ENCODE data around the gene IGFBP6. TPM values are rescaled to one million over a fixed set of nuclear protein-coding genes. Genes with fewer than 3 reads are reported as not detected.

The IGFBP6 gene
- total RNA-seq, 1 experiment from 2014 or later, result 4.2 TPM

DNA sequence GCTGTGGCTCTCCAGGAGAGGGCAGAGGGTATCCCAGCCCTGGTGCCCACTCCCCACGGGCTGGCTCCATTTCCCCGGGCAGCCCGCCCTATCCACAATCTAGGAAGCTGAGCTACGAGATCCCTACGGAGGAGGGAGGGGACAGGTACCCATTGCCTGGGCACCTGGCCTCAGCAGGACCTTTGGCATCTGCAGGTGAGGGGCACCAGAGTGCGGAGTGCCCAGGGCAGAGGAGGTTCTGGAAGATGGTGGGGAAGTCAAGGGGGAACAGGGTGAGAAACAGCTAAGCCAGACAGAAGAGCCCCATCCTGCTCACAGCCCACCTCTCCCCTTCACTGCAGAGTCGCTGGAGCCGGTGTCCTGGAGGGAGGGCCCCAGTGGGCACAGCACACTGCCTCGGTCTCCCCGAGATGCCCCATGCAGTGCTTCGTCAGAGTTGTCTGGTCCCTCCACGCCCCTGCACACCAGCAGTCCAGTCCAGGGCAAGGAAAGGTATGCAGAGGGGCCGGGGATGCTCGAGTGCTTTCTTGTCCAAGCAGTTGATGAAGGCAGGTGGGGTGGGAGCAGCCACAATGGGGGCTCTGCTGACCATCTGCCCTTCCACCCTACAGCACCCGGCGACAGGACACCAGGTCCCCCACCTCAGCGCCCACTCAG is 37.3 kb upstream of the IGFBP6 start:
- H3K4me3 Mint-ChIP-seq, result no peak overlapping the region
- H3K23me2 ChIP-seq (ENCODE audit: insufficient read length, low read depth, low read length, poor library complexity, severe bottlenecking), result no peaks in the 10 kb centered on the region
- H2BK12ac ChIP-seq (ENCODE audit: insufficient read length, low read depth, low read length), result no peak overlapping the region
- H3K79me2 ChIP-seq (ENCODE audit: insufficient read depth, low read length), result no peaks in the 10 kb centered on the region
- H3K36me3 Mint-ChIP-seq (ENCODE audit: insufficient read depth in 1 of 3, low read depth in 3 of 3), result peaks cover 0 to 7% (median 2%) of the 10 kb centered on the region in 3 experiments; a peak in 2 of 7 replicates
- H3K9me3 Mint-ChIP-seq, result no peaks in the 10 kb centered on the region
- no peaks in the 10 kb centered on the region for H4K20me1 ChIP-seq (ENCODE audit: control insufficient read depth, insufficient read depth, insufficient read length)
- H3K4me1 Mint-ChIP-seq, result peaks cover 6 to 8% of the 10 kb centered on the region in 2 experiments
- no peak overlapping the region for H3K4me2 ChIP-seq (ENCODE audit: insufficient read depth, insufficient read length, low read length)
- no peak overlapping the region for H3K27ac ChIP-seq (ENCODE audit: insufficient read length, low read depth, low read length)
- no peak overlapping the region for H2AFZ ChIP-seq (ENCODE audit: low read length)
- H3K18ac ChIP-seq (ENCODE audit: insufficient read length, low read depth, low read length), result no peak overlapping the region
- H3T11ph ChIP-seq (ENCODE audit: low read length), result no peak overlapping the region
- H3K4me1 ChIP-seq (ENCODE audit: insufficient read depth, low read length), result no peaks in the 10 kb centered on the region
- no peak overlapping the region for H2BK20ac ChIP-seq (ENCODE audit: low read depth, low read length, poor library complexity, severe bottlenecking)
- no peak overlapping the region for H2BK15ac ChIP-seq (ENCODE audit: low read depth, low read length)
- TF ChIP-seq, protein P1, sequence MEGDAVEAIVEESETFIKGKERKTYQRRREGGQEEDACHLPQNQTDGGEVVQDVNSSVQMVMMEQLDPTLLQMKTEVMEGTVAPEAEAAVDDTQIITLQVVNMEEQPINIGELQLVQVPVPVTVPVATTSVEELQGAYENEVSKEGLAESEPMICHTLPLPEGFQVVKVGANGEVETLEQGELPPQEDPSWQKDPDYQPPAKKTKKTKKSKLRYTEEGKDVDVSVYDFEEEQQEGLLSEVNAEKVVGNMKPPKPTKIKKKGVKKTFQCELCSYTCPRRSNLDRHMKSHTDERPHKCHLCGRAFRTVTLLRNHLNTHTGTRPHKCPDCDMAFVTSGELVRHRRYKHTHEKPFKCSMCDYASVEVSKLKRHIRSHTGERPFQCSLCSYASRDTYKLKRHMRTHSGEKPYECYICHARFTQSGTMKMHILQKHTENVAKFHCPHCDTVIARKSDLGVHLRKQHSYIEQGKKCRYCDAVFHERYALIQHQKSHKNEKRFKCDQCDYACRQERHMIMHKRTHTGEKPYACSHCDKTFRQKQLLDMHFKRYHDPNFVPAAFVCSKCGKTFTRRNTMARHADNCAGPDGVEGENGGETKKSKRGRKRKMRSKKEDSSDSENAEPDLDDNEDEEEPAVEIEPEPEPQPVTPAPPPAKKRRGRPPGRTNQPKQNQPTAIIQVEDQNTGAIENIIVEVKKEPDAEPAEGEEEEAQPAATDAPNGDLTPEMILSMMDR (conservative IDR thresholded peaks at IDR 0.05), result no peak
- H3K27ac Mint-ChIP-seq, result no peak overlapping the region
- no CpG with 5 or more reads among the region's 17 CpGs for WGBS (ENCODE audit: extremely low coverage, insufficient read length, low lambda C conversion rate)
- H3K4ac ChIP-seq (ENCODE audit: low read depth, low read length), result no peak overlapping the region
- H4K91ac ChIP-seq (ENCODE audit: insufficient read length, low read depth, low read length), result no peak overlapping the region
- peaks cover 52% of the 10 kb centered on the region for H3K27me3 Mint-ChIP-seq (ENCODE audit: low read depth)
- DNase-seq, result no peak
- no peak overlapping the region for H3K56ac ChIP-seq (ENCODE audit: insufficient read length, low read depth, low read length)
- H2AK5ac ChIP-seq (ENCODE audit: insufficient read length, low read length), result no peak overlapping the region
- no peak overlapping the region for H3K14ac ChIP-seq (ENCODE audit: insufficient read depth, low read length)
- H2BK120ac ChIP-seq (ENCODE audit: low read depth, low read length, poor library complexity, severe bottlenecking), result no peak overlapping the region
- H3K9ac ChIP-seq (ENCODE audit: extremely low read depth, insufficient read length, low read length), result no peak overlapping the region
- no peak overlapping the region for H4K8ac ChIP-seq (replicated peaks; ENCODE audit: insufficient read length, low read depth, low read length)
- H2BK5ac ChIP-seq (ENCODE audit: insufficient read length, low read length), result no peak overlapping the region
- no peak overlapping the region for H4K5ac ChIP-seq (ENCODE audit: insufficient read length, low read depth, low read length)
- H3K23ac ChIP-seq (ENCODE audit: insufficient read length, low read depth, low read length), result no peak overlapping the region
- no peaks in the 10 kb centered on the region for H3K79me1 ChIP-seq (ENCODE audit: insufficient read depth, low read depth, low read length, poor library complexity, severe bottlenecking)
- peaks cover 2% of the 10 kb centered on the region; the same call in 1 of the 2 replicates for H3K27me3 ChIP-seq (ENCODE audit: insufficient read depth, low read length)
- H3K9me3 ChIP-seq (ENCODE audit: control insufficient read depth, low read depth, low read length), result no peaks in the 10 kb centered on the region
